ENCODE data around the gene INSYN1.

DNA sequence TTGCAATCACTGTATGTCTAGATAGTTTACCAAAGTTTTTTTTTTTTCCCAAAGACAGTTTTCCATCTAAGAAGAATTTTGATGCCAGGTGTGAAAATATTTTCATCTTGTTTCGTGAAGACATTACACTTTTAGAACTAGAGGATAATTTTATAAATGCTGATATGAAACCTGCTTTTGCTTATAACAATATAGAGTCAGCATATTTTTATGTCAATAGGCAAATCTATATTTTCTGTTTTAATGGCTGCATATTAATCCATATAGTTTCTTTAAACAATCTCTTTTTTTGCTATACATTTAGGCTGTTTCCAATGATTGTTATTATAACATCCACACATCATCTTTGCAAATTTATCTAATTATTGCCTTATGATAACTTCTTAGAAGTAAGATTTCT, 12.6 kb upstream of the INSYN1 start:
- TF ChIP-seq, protein P1, sequence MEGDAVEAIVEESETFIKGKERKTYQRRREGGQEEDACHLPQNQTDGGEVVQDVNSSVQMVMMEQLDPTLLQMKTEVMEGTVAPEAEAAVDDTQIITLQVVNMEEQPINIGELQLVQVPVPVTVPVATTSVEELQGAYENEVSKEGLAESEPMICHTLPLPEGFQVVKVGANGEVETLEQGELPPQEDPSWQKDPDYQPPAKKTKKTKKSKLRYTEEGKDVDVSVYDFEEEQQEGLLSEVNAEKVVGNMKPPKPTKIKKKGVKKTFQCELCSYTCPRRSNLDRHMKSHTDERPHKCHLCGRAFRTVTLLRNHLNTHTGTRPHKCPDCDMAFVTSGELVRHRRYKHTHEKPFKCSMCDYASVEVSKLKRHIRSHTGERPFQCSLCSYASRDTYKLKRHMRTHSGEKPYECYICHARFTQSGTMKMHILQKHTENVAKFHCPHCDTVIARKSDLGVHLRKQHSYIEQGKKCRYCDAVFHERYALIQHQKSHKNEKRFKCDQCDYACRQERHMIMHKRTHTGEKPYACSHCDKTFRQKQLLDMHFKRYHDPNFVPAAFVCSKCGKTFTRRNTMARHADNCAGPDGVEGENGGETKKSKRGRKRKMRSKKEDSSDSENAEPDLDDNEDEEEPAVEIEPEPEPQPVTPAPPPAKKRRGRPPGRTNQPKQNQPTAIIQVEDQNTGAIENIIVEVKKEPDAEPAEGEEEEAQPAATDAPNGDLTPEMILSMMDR (IDR thresholded peaks at IDR 0.05; ENCODE audit: extremely low read depth in 1 of 2, insufficient read depth in 1 of 2, low read depth in 1 of 2, low read length in 2 of 2): no peak
- TF ChIP-seq POLR2A (IDR thresholded peaks at IDR 0.05; ENCODE audit: low read depth, low read length) (no peak), JUN (IDR thresholded peaks at IDR 0.05; ENCODE audit: borderline replicate concordance, insufficient read depth, insufficient read length, low read depth) (no peak), MYC (IDR thresholded peaks at IDR 0.05; ENCODE audit: low read depth, low read length) (no peak), POLR2AphosphoS5 (IDR thresholded peaks at IDR 0.05; ENCODE audit: insufficient read depth, low read depth, low read length) (no peak), EZH2 (IDR thresholded peaks at IDR 0.05; ENCODE audit: borderline replicate concordance, low read depth, low read length, severe bottlenecking) (no peak), FOS (IDR thresholded peaks at IDR 0.05; ENCODE audit: borderline replicate concordance, insufficient read depth, low read length) (no peak)
- TF ChIP-seq, protein P2, sequence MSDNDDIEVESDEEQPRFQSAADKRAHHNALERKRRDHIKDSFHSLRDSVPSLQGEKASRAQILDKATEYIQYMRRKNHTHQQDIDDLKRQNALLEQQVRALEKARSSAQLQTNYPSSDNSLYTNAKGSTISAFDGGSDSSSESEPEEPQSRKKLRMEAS (IDR thresholded peaks at IDR 0.05; ENCODE audit: insufficient read depth, insufficient read length): no peak

Data from endothelial cell of umbilical vein (primary cell).